Measurements from ENCODE around the gene SCUBE1. TPM values are rescaled to one million over a fixed set of nuclear protein-coding genes. Genes with fewer than 3 reads are reported as not detected.

The SCUBE1 gene
- total and polyA plus RNA-seq, 9 donors: 5.5 to 202 (median 49.0) TPM

DNA sequence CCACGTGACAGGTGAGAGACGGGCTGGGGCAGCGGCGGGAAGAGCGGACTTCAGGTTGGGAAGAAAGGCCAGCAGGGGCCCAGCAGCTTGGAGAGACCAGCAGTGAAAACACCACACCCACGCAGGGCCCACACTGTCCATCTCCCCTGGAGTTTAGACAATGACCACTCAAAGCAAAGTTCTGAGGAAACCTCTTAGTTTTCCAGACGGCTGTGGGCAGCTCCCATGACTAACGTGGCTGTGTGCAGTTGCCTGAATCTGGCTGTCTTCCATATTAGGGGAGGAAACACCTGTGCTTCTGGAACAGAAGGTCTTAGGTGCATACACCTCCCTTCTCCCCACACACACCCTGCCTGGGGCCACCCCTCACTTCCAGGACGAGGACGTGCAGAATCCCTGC is 85.6 kb downstream of the SCUBE1 start:
- H3K4me3 ChIP-seq: no peak overlapping the region
- peaks cover 17% of the 10 kb centered on the region for H3K4me1 ChIP-seq (ENCODE audit: insufficient read depth)
- H3K36me3 ChIP-seq: no peaks in the 10 kb centered on the region
- intact Hi-C loops (cut with DNase I): no loop called here
- no peak overlapping the region for H3K27ac ChIP-seq
- TF ChIP-seq EP300 (IDR thresholded peaks at IDR 0.05): no peak
- TF ChIP-seq, protein P1, sequence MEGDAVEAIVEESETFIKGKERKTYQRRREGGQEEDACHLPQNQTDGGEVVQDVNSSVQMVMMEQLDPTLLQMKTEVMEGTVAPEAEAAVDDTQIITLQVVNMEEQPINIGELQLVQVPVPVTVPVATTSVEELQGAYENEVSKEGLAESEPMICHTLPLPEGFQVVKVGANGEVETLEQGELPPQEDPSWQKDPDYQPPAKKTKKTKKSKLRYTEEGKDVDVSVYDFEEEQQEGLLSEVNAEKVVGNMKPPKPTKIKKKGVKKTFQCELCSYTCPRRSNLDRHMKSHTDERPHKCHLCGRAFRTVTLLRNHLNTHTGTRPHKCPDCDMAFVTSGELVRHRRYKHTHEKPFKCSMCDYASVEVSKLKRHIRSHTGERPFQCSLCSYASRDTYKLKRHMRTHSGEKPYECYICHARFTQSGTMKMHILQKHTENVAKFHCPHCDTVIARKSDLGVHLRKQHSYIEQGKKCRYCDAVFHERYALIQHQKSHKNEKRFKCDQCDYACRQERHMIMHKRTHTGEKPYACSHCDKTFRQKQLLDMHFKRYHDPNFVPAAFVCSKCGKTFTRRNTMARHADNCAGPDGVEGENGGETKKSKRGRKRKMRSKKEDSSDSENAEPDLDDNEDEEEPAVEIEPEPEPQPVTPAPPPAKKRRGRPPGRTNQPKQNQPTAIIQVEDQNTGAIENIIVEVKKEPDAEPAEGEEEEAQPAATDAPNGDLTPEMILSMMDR (IDR thresholded peaks at IDR 0.05): no peak
- TF ChIP-seq POLR2A (IDR thresholded peaks at IDR 0.05): no peak
- peak in 1 of 5 donors; percentile 52 for DNase-seq
- no peaks in the 10 kb centered on the region for H3K27me3 ChIP-seq
- no peaks in the 10 kb centered on the region for H3K9me3 ChIP-seq
- WGBS, 3 donors: 41 to 56% (median 48%) methylated on average over 10 of the region's 10 CpGs

DNA sequence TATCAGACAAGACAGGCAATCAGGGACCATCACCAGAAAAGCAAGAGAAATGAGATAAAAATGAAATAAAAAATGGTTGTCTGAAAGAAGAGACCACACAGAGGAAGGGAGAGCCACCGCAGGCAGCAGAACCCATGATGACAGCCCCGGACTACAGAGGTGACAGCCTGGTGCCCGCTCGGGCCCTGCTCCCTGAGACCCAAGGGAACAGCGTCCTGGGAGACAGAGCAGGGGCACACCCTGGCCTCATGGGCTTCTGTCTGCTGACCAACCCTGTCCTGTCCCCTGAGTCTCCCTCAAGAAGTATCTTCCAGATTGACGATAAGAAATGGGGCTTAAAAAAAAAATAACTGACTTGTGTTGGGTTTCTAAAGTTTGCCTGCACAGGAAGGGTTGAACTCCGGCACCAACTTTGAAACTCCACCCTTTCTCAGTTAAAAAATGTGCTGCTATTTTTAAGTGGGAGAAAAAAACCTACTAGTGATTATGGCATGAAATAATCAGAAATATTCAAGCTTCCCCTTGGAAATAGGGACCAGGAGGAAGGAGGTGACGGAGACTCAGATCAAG is 86.1 kb downstream of the SCUBE1 start:
- no peak for DNase-seq
- Histone ChIP-seq H3K4me1 (ENCODE audit: insufficient read depth) (peaks cover 17% of the 10 kb centered on the region), H3K27ac (no peak overlapping the region), H3K9me3 (no peaks in the 10 kb centered on the region), H3K36me3 (no peaks in the 10 kb centered on the region), H3K4me3 (no peak overlapping the region), H3K27me3 (no peaks in the 10 kb centered on the region)
- intact Hi-C loops (cut with DNase I): no loop called here
- TF ChIP-seq POLR2A (IDR thresholded peaks at IDR 0.05): no peak
- TF ChIP-seq, protein P1 (IDR thresholded peaks at IDR 0.05): no peak
- TF ChIP-seq EP300 (IDR thresholded peaks at IDR 0.05): no peak
- WGBS, 3 donors: 65 to 68% (median 67%) methylated on average over 8 of the region's 8 CpGs

DNA sequence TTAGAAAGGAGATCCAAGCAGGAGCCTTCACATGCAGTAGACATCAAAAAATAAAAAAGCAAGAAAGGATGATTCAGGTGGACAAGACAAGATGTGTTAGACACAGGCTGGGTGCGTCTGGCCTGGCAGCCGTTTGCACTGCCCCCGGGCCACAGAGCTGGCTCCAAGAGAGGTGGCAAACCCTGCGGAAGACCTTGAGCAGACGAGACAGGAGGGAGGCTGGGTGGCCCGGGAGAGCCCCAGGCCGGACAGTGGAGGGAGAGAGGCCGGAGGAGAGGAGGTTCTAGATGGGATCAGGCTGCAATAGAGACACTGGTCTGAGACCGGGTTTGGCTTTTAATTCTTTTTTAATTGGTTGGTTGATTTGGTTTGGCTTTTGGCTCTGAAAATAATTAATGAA is 86.6 kb downstream of the SCUBE1 start:
- TF ChIP-seq EP300 (IDR thresholded peaks at IDR 0.05): no peak
- no peak for TF ChIP-seq POLR2A (IDR thresholded peaks at IDR 0.05)
- TF ChIP-seq, protein P1 (IDR thresholded peaks at IDR 0.05): no peak
- Histone ChIP-seq H3K4me1 (ENCODE audit: insufficient read depth) (peaks cover 17% of the 10 kb centered on the region), H3K9me3 (no peaks in the 10 kb centered on the region), H3K36me3 (no peaks in the 10 kb centered on the region), H3K4me3 (no peak overlapping the region), H3K27me3 (no peaks in the 10 kb centered on the region), H3K27ac (no peak overlapping the region)
- no peak for DNase-seq
- intact Hi-C loops (cut with DNase I): no loop called here
- WGBS, 3 donors: 84 to 90% (median 86%) methylated on average over 9 of the region's 9 CpGs

DNA sequence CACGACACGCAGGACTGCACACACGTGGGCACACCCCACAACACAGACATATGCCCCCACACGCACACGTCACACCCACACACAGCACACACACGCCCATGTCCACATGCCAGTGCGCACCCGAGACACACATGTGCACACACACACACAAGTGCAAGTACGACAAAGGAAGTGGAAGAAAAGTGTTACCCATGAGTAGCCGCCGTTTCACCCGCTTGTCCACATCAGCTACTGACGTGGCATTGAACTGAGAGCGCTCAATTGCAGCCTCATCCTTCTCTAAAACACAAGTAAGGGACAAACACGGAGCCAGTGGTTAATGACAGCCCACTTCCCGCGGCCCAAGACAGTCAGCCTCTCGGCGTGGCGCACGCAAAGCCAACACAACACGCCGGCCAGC is 87.9 kb downstream of the SCUBE1 start:
- TF ChIP-seq POLR2A (IDR thresholded peaks at IDR 0.05) (no peak), EP300 (IDR thresholded peaks at IDR 0.05) (no peak)
- TF ChIP-seq, protein P1 (IDR thresholded peaks at IDR 0.05): no peak
- intact Hi-C loops (cut with DNase I): no loop called here
- WGBS, 3 donors: 93 to 95% (median 95%) methylated on average over 23 of the region's 23 CpGs

More for the DNA sequence above, 87.9 kb downstream of the SCUBE1 start:
- DNase-seq: no peak
- Histone ChIP-seq H3K36me3 (no peaks in the 10 kb centered on the region), H3K27me3 (no peaks in the 10 kb centered on the region), H3K4me1 (ENCODE audit: insufficient read depth) (peaks cover 7% of the 10 kb centered on the region), H3K27ac (no peak overlapping the region), H3K9me3 (no peaks in the 10 kb centered on the region), H3K4me3 (no peak overlapping the region)
